Measurements from ENCODE around the gene NFX1. TPM values are rescaled to one million over a fixed set of nuclear protein-coding genes. Genes with fewer than 3 reads are reported as not detected.
A peak's percentile ranks its signal among the peaks of the same experiment; 100 is the strongest.
"Not testable (repeated sequence)": the region's sequence is repeated elsewhere in the genome, so short reads cannot be mapped to it uniquely, and the experiment has no call there.

NFX1 gene
- total RNA-seq, 1 experiment from 2014 or later: 14.6 TPM

- peak overlapping the region; percentile 87 for H3K4me3 ChIP-seq
- H3K9me3 ChIP-seq: no peaks in the 10 kb centered on the region
- DNase-seq: no peak
- peaks cover 38% of the 10 kb centered on the region for H3K36me3 ChIP-seq
- H3K27me3 ChIP-seq: no peaks in the 10 kb centered on the region
Observed at GRCh38 chr9:33291031-33291397, 698 bp downstream of the NFX1 start.

GRCh38 chr9:33291901-33292300 lies 1.6 kb downstream of the NFX1 start:
- peaks cover 47% of the 10 kb centered on the region for H3K36me3 ChIP-seq
- no peaks in the 10 kb centered on the region for H3K27me3 ChIP-seq

GRCh38 chr9:33293782-33294181 lies 3.5 kb downstream of the NFX1 start:
- Histone ChIP-seq H3K27me3 (no peaks in the 10 kb centered on the region), H3K4me3 (no peak overlapping the region), H3K9me3 (no peaks in the 10 kb centered on the region), H3K36me3 (peaks cover 66% of the 10 kb centered on the region)
- DNase-seq: no peak

More at GRCh38 chr9:33291901-33292300, 1.6 kb downstream of the NFX1 start:
- no peaks in the 10 kb centered on the region for H3K9me3 ChIP-seq
- no peak overlapping the region for H3K4me3 ChIP-seq
- DNase-seq: no peak

GRCh38 chr9:33294670-33295432 lies 4.5 kb downstream of the NFX1 start:
- H3K4me3 ChIP-seq: no peak overlapping the region
- no peaks in the 10 kb centered on the region for H3K9me3 ChIP-seq
- H3K36me3 ChIP-seq: peaks cover 76% of the 10 kb centered on the region
- no peak for DNase-seq
- H3K27me3 ChIP-seq: no peaks in the 10 kb centered on the region

- Histone ChIP-seq H3K4me3 (no peak overlapping the region), H3K9me3 (no peaks in the 10 kb centered on the region), H3K36me3 (peaks cover 82% of the 10 kb centered on the region), H3K27me3 (no peaks in the 10 kb centered on the region)
- no peak for DNase-seq
Observed at GRCh38 chr9:33295571-33295970, 5.3 kb downstream of the NFX1 start.

- Histone ChIP-seq H3K36me3 (peaks cover 85% of the 10 kb centered on the region), H3K27me3 (no peaks in the 10 kb centered on the region), H3K9me3 (no peaks in the 10 kb centered on the region), H3K4me3 (no peak overlapping the region)
- DNase-seq: no peak
Observed at GRCh38 chr9:33297432-33297831, 7.1 kb downstream of the NFX1 start.

GRCh38 chr9:33300546-33300945 lies 10.2 kb downstream of the NFX1 start:
- Histone ChIP-seq H3K4me3 (no peak overlapping the region), H3K9me3 (no peaks in the 10 kb centered on the region), H3K36me3 (peaks cover 83% of the 10 kb centered on the region), H3K27me3 (no peaks in the 10 kb centered on the region)
- no peak for DNase-seq

GRCh38 chr9:33304362-33304761 lies 14.0 kb downstream of the NFX1 start:
- H3K27me3 ChIP-seq: no peaks in the 10 kb centered on the region
- no peaks in the 10 kb centered on the region for H3K9me3 ChIP-seq
- H3K4me3 ChIP-seq: no peak overlapping the region
- peaks cover 73% of the 10 kb centered on the region for H3K36me3 ChIP-seq
- DNase-seq: no peak

- peaks cover 71% of the 10 kb centered on the region for H3K36me3 ChIP-seq
- no peaks in the 10 kb centered on the region for H3K27me3 ChIP-seq
- no peak for DNase-seq
- H3K4me3 ChIP-seq: no peak overlapping the region
- H3K9me3 ChIP-seq: no peaks in the 10 kb centered on the region
Observed at GRCh38 chr9:33306037-33306436, 15.7 kb downstream of the NFX1 start.

GRCh38 chr9:33307067-33307466 lies 16.8 kb downstream of the NFX1 start:
- Histone ChIP-seq H3K4me3 (no peak overlapping the region), H3K9me3 (no peaks in the 10 kb centered on the region), H3K27me3 (no peaks in the 10 kb centered on the region), H3K36me3 (peaks cover 77% of the 10 kb centered on the region)
- DNase-seq: no peak

GRCh38 chr9:33309903-33310302 lies 19.6 kb downstream of the NFX1 start:
- no peak for DNase-seq
- peaks cover 80% of the 10 kb centered on the region for H3K36me3 ChIP-seq
- no peaks in the 10 kb centered on the region for H3K9me3 ChIP-seq
- no peak overlapping the region for H3K4me3 ChIP-seq
- H3K27me3 ChIP-seq: no peaks in the 10 kb centered on the region

- H3K36me3 ChIP-seq: peaks cover 75% of the 10 kb centered on the region
- no peaks in the 10 kb centered on the region for H3K27me3 ChIP-seq
- no peak overlapping the region for H3K4me3 ChIP-seq
- no peaks in the 10 kb centered on the region for H3K9me3 ChIP-seq
- DNase-seq: no peak
Observed at GRCh38 chr9:33310748-33311147, 20.4 kb downstream of the NFX1 start.

- H3K9me3 ChIP-seq: no peaks in the 10 kb centered on the region
- H3K27me3 ChIP-seq: no peaks in the 10 kb centered on the region
- no peak overlapping the region for H3K4me3 ChIP-seq
- no peak for DNase-seq
- H3K36me3 ChIP-seq: peaks cover 71% of the 10 kb centered on the region
Observed at GRCh38 chr9:33311953-33312352, 21.6 kb downstream of the NFX1 start.

- Histone ChIP-seq H3K27me3 (no peaks in the 10 kb centered on the region), H3K36me3 (peaks cover 66% of the 10 kb centered on the region)
- DNase-seq: no peak
Observed at GRCh38 chr9:33315371-33315770, 25.1 kb downstream of the NFX1 start.

GRCh38 chr9:33317136-33317535 lies 26.8 kb downstream of the NFX1 start:
- H3K36me3 ChIP-seq: peaks cover 60% of the 10 kb centered on the region
- H3K4me3 ChIP-seq, DNase-seq, H3K27me3 ChIP-seq, H3K9me3 ChIP-seq: not testable (repeated sequence)

More at GRCh38 chr9:33315371-33315770, 25.1 kb downstream of the NFX1 start:
- Histone ChIP-seq H3K9me3 (no peaks in the 10 kb centered on the region), H3K4me3 (no peak overlapping the region)

GRCh38 chr9:33318225-33318624 lies 27.9 kb downstream of the NFX1 start:
- H3K27me3 ChIP-seq: no peaks in the 10 kb centered on the region
- peaks cover 64% of the 10 kb centered on the region for H3K36me3 ChIP-seq
- H3K4me3 ChIP-seq: no peak overlapping the region
- H3K9me3 ChIP-seq: no peaks in the 10 kb centered on the region
- DNase-seq: no peak

- peaks cover 65% of the 10 kb centered on the region for H3K36me3 ChIP-seq
- no peaks in the 10 kb centered on the region for H3K27me3 ChIP-seq
- H3K4me3 ChIP-seq: no peak overlapping the region
- no peak for DNase-seq
- H3K9me3 ChIP-seq: no peaks in the 10 kb centered on the region
Observed at GRCh38 chr9:33318781-33319180, 28.5 kb downstream of the NFX1 start.

GRCh38 chr9:33320230-33320567 lies 29.9 kb downstream of the NFX1 start:
- Histone ChIP-seq H3K9me3 (peaks cover 4% of the 10 kb centered on the region; the same call in 1 of the 2 replicates), H3K36me3 (peaks cover 66% of the 10 kb centered on the region), H3K4me3 (no peak overlapping the region), H3K27me3 (no peaks in the 10 kb centered on the region)
- peak; percentile 51 for DNase-seq
